Measurements from ENCODE around the gene OCA2. TPM values are rescaled to one million over a fixed set of nuclear protein-coding genes. Genes with fewer than 3 reads are reported as not detected.

Gene OCA2
- total and polyA plus RNA-seq, 12 donors: 0.13 to 0.44 (median 0.23) TPM; not detected in 7

DNA sequence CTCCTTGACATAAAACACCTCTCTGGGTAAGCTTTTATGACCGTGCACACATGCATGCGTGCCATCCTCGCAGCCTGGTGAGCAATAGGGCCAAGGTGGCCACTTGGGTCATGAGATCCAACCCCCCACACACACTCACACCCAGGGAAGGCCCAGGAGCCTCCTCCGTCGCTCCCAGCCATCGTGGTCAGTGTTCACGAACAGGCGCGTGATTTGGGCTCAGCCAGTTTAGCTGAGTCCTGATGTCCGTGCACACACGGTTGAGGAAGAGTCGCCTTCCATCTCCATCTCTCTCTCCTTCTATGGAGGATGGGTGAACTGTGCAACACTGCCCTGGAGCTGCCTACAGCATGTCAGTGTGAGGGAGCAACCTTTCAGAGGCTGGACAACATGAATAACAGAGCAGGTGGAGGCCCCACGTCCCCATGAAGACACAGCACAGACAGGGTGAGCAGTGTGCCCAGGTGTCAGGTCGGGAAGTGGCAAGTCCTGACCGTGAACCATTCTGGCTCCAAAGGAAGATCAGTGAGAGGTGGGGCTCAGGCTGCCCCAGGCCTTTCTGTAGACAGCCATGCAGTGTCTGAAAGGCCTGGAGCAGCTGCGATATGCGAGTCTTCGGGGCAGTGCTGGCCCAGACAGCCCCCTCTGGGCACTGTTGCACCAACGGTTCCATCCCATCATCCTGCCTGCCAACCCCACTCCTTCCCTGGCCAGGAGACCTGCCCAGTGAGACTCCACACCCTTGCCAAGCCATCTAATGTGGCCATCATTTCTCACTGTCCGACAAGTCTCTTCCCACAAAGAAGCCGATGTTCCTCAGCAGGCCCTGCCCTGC is 253.4 kb downstream of the OCA2 start:
- H3K4me3 ChIP-seq: no peak overlapping the region

DNA sequence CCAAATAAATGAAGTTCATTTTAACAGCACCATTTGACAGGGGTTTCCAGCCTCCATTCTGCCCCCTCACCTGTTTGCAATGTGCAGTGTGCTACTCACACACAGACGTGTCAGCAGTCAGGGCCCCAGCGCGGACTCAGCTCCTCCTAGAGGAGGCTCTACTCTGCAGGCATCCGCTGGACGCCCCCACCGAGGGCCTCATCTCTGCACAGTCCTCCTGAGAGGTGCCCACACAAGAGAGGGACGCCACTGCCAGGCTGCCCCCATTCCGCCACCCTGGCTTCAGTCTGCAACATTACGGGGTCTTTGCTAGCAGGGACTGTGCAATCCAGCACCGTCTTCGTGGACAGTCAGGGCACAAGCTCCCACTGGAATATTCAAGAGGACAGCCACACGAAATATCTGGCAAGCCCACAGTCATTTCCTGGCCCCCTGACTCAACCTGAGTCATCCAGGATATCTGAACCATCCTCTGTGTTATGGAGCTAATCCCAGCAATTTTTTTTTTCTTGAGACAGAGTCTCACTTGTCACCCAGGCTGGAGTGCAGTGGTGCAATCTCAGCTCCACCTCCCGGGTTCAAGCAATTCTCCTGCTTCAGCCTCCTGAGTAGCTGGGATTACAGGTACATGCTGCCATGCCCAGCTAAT is 255.0 kb downstream of the OCA2 start:
- no peaks in the 10 kb centered on the region for H3K27me3 ChIP-seq
- TF ChIP-seq, protein P1, sequence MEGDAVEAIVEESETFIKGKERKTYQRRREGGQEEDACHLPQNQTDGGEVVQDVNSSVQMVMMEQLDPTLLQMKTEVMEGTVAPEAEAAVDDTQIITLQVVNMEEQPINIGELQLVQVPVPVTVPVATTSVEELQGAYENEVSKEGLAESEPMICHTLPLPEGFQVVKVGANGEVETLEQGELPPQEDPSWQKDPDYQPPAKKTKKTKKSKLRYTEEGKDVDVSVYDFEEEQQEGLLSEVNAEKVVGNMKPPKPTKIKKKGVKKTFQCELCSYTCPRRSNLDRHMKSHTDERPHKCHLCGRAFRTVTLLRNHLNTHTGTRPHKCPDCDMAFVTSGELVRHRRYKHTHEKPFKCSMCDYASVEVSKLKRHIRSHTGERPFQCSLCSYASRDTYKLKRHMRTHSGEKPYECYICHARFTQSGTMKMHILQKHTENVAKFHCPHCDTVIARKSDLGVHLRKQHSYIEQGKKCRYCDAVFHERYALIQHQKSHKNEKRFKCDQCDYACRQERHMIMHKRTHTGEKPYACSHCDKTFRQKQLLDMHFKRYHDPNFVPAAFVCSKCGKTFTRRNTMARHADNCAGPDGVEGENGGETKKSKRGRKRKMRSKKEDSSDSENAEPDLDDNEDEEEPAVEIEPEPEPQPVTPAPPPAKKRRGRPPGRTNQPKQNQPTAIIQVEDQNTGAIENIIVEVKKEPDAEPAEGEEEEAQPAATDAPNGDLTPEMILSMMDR (IDR thresholded peaks at IDR 0.05): no peak
- TF ChIP-seq POLR2A (IDR thresholded peaks at IDR 0.05): no peak
- H3K4me3 ChIP-seq: no peak overlapping the region
- WGBS, 4 donors: 67 to 79% (median 70%) methylated on average over 7 to 13 of the region's 13 CpGs
- DNase-seq: no peak
- H3K27ac ChIP-seq: no peak overlapping the region
- no peaks in the 10 kb centered on the region for H3K36me3 ChIP-seq (replicated peaks in 1 of 2)
- H3K9me3 ChIP-seq (replicated peaks in 1 of 3): no peaks in the 10 kb centered on the region
- intact Hi-C loops (cut with DNase I): no loop called here
- H3K4me1 ChIP-seq (replicated peaks in 1 of 2): no peaks in the 10 kb centered on the region

More for the DNA sequence above, 253.4 kb downstream of the OCA2 start:
- H3K27me3 ChIP-seq: no peaks in the 10 kb centered on the region
- no peaks in the 10 kb centered on the region for H3K4me1 ChIP-seq (replicated peaks in 1 of 2)
- TF ChIP-seq, protein P1 (IDR thresholded peaks at IDR 0.05): no peak
- no peak for TF ChIP-seq POLR2A (IDR thresholded peaks at IDR 0.05)
- intact Hi-C loops (cut with DNase I): no loop called here
- H3K36me3 ChIP-seq (replicated peaks in 1 of 2): no peaks in the 10 kb centered on the region
- DNase-seq: no peak
- H3K9me3 ChIP-seq (replicated peaks in 1 of 3): no peaks in the 10 kb centered on the region
- WGBS, 4 donors: 78 to 84% (median 81%) methylated on average over 19 to 21 of the region's 21 CpGs
- H3K27ac ChIP-seq: no peak overlapping the region

DNA sequence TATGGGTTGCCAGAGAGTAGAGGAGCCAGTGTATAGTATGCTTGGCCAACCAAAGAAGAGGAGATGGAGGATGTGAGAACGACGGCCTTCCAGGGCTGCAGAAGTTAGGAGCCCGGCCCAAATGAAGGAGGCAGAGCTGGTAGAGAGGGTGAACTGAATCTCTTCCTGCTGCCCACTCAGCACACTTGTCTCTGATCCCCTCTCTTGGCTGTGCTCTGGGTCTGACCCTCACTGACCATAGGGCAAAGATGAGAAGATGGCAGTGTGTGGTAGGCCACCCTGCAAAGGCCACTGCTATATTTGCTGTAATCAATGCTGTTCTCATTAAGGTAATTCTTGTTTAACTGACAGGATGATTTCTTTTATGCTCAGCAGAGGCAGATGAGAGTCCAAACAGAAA is 256.0 kb downstream of the OCA2 start:
- H3K27me3 ChIP-seq: no peaks in the 10 kb centered on the region
- intact Hi-C loops (cut with DNase I): no loop called here
- H3K4me1 ChIP-seq (replicated peaks in 1 of 2): no peaks in the 10 kb centered on the region
- no peak for TF ChIP-seq POLR2A (IDR thresholded peaks at IDR 0.05)
- TF ChIP-seq, protein P1 (IDR thresholded peaks at IDR 0.05): no peak
- no peaks in the 10 kb centered on the region for H3K9me3 ChIP-seq (replicated peaks in 1 of 3)
- DNase-seq: no peak
- WGBS, 4 donors: 69 to 95% (median 89%) methylated on average over 3 of the region's 3 CpGs
- H3K36me3 ChIP-seq (replicated peaks in 1 of 2): no peaks in the 10 kb centered on the region
- H3K27ac ChIP-seq: no peak overlapping the region
- no peak overlapping the region for H3K4me3 ChIP-seq

DNA sequence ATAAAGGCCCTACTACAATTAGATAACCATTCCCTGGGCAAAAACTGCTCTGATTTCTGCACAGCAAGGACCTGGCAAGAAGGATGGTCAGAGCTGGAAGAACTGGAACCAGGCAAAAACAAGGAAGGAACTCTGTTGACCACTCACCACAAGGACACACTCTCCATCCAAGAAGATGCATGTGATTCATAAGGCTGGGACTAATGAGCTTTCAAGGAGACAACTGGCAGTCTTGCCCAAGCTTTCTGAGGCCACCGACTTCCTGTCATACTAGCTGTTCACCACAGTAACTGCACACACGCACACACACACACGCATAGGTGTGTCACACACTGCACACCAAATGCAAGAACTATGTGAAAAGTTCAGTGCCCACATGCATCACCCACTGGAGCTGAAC is 256.6 kb downstream of the OCA2 start:
- no peaks in the 10 kb centered on the region for H3K36me3 ChIP-seq (replicated peaks in 1 of 2)
- WGBS, 4 donors: 73 to 100% (median 81%) methylated on average over 3 of the region's 3 CpGs
- H3K27me3 ChIP-seq: no peaks in the 10 kb centered on the region
- no peak overlapping the region for H3K4me3 ChIP-seq
- H3K4me1 ChIP-seq (replicated peaks in 1 of 2): no peaks in the 10 kb centered on the region
- TF ChIP-seq POLR2A (IDR thresholded peaks at IDR 0.05): no peak
- TF ChIP-seq, protein P1 (IDR thresholded peaks at IDR 0.05): no peak
- intact Hi-C loops (cut with DNase I): no loop called here
- H3K9me3 ChIP-seq (replicated peaks in 1 of 3): no peaks in the 10 kb centered on the region
- H3K27ac ChIP-seq: no peak overlapping the region
- DNase-seq: no peak
